ENCODE measurements around the gene GPC3. TPM values are rescaled to one million over a fixed set of nuclear protein-coding genes. Genes with fewer than 3 reads are reported as not detected.
"Not testable (repeated sequence)": the region's sequence is repeated elsewhere in the genome, so short reads cannot be mapped to it uniquely, and the experiment has no call there.

Gene GPC3
- total RNA-seq, 2 donors from 2014 or later: 2.6 to 2.9 TPM

DNA sequence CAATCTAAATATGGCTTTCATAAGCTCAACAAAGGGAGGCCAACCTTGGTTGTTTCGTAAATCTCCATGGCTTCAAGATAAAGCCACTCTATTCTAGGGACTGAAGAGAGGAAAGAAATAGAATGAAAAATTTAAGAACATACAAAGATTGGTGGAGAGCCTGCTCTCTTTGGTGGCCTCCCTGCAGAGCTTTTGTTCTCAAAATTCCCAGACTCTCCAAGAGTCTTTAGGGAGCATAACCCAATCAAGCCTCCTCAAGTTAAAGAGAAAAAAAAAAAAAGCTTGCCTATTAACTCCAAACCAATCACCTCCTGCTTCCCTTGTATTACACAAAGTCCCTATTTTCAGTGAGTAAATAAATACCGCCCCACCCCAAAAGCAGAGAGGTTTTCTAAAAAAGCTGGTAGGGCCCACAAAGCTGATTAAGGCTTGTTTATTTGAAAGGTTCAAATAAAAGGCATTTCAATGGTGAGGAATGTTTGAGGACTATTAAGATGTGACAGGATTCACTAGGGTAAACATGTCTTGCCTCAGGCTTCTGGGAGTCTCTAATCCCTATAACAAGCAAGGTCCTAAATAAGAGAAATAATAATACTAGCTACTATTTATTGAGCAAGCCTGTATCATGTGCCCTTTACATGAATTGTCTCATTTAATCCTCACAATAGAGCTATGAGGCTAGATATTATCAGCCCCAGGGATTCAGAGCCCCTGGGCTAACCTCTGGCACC is 71.6 kb downstream of the GPC3 start:
- intact Hi-C loops (cut with DNase I, micrococcal nuclease): no loop called here
- ATAC-seq: no peak

DNA sequence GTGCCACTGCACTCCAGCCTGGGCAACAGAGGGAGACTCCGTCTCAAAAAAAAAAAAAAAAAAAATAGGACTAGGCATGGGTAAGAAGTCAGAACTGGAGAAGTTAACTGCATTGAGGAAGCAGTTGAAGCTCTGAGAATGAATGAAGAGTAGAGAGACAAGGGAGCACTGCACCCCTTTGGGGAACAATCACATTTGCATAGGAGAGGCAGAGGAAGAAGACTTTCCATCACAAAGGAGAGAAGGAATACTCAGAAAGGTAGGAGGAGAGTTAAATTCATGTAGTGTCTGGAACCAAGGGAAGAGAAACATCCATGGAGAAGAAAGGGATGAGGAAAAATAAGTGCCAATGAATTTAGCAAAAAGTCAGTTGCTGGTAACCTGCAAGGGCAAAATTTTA is 72.4 kb downstream of the GPC3 start:
- intact Hi-C loops (cut with DNase I, micrococcal nuclease): no loop called here

More for the DNA sequence above, 71.6 kb downstream of the GPC3 start:
- DNase-seq: no peak

DNA sequence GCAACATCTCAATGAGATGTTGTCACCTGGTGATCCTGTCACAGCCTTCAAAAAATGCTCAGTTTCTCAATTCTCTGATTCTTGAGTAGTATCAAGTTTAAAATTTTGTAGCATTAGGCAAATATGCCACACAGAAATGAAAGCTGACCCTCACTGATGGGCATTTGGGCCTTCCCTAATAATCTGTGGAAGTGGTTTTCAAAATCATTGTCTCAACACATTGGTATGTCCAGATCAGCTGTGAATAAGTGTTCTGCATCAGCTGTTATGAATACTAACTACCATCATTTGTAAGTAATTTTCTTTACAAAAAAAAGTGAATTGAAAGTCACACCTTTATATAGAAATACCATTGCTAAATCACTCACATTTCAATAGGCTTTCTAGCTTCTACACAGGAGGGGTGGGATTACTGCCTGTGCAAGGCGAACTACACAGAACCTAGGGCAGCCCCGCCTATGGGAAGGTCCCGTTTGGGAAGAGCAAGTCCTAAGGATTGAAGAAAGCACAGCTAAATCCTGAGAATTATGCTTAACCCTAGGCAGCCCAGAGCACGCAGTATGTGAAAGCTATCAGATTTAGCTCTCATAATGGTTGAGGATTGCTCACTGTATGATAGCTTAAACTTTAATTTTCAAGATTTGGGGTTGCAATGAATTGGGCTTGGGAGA is 73.4 kb downstream of the GPC3 start:
- DNase-seq (no peak), ATAC-seq (no peak)
- intact Hi-C loops (cut with DNase I, micrococcal nuclease): no loop called here

More for the DNA sequence above, 72.4 kb downstream of the GPC3 start:
- DNase-seq: no peak
- ATAC-seq: no peak

DNA sequence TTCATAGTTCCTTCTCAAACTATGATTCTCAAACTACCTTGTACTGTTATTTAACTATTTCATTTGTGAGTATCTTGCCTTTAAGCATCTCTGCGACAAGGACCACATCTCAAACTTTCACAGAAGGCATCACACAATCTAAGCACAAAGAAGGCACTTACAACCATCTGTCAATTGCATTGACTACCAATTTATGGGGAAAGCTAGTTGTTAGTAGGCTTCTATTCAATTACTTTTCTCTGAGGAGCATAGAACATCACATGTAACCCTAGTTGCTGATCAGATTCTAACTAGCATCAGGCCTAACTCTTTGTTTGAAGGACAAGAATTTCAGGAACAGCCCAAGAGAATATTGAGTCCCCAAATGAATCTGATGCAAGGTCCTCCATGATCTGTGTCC is 74.9 kb downstream of the GPC3 start:
- intact Hi-C loops (cut with DNase I, micrococcal nuclease): no loop called here
- ATAC-seq: no peak
- DNase-seq: no peak

DNA sequence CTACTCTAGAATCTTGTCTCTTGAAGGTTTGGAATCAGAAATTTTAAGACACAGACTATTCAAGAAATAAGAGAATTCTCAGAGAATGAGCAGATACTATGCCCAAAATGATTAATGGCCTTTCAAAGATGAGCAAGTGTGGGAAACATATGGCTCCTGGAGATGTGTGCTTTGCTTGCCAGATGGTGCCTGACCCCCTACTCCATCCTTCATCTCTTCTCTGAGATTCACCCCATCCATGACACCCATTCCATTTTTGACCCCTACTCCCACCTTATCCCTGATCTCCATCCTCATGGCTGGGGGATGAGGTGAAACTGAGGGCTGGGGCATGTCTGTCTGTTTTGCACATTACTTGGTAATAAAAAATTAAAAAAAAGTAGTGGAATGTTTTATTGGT is 75.5 kb downstream of the GPC3 start:
- DNase-seq (no peak), ATAC-seq (no peak)
- intact Hi-C loops (cut with DNase I, micrococcal nuclease): no loop called here

DNA sequence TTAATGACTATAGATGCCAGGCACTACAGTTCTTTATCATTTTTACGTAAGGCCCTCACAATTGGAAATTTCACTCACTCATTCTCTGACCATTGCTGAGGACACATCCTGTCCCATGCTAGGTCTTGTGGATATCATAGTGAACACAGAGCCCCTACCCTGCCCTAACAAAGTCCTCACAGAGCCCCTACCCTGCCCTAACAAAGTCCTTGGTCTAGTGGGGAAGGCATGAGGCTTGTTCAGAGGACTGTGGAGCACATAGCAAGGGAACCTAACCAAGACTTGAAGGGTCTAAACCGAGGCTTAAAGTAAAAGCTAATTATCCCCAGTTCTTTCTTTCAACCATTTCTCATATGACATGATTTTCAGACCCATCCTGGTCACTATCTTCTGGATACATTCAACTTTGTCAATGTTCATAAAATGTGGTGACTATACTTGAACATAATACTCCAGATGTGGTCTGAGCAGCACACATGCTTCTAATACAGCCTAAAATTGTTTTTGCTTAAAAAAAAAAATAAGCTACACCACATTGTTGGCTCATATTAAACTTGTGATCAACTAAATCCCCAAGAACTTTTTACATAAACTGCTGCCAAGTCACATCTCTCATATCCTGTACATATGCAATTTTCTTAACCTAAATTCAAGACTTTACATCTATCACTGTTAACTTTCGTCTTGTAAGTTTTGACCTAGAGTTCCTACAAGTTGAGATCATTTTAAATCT is 77.0 kb downstream of the GPC3 start:
- ATAC-seq: no peak
- DNase-seq: no peak
- intact Hi-C loops (cut with DNase I, micrococcal nuclease): no loop called here

DNA sequence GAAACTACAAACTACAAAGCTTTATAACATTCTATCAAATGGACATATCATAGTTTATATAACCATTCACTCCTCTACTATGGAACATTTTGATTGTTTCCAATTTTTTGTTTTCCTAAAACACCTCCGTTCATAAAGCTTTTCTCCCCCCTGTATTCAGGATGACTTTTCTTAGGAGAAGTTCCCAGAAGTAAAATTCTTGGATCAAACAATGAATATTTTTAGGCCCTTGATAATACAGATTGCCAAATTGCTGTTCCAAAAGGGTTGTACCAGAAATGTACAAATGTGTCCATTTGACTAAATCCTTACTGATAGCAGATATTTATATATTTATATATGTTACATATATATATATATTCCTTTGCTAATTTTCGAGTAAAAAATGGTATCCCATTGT is 77.8 kb downstream of the GPC3 start:
- intact Hi-C loops (cut with DNase I, micrococcal nuclease): no loop called here
- ATAC-seq (no peak), DNase-seq (no peak)

DNA sequence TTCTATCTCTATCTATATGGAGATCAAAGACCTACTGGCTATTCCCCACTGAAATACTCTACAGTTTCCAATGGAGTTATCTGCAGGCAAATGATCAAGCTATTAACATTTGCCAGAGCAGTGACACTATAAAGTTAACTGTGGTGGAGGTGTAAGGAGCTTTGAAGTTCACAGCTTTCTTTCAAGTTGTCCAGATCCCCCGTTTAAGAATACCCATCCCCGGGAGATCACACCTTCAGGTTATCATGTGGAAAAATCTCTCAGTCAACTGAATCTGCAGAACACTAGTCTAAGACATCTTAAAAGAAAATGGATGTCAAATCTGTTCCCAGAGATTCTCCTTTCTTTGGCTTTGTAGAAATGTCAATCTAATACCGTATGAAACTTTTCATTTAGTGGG is 80.1 kb downstream of the GPC3 start:
- no peak for ATAC-seq
- no peak for DNase-seq
- intact Hi-C loops (cut with DNase I, micrococcal nuclease): no loop called here

DNA sequence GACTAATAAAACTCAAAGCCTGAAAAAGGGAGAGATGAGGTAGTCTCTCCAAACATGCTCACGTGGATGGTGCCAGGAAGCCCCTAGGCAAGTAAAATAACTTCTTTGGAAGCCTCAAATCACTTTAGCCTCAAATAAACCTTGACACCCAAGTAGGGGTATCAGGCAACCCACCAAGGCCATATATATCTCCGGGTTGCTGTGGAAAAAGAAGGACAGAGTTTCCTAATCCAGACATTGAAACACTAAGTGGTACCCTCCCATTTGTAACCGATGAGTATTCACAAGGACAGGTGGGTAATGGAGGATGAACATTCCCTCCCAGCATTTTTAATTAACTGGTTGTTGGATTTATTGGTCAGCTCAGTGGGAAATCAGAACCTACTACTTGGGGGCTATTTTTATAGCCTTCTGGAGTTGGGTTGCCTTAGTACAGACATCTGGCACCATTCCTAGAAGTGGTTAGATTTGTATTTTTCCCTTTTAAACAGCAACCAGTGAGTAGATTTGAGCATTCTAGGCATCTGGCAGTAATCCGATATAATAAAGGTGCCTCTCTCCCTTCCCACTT is 87.7 kb downstream of the GPC3 start:
- ATAC-seq (no peak), DNase-seq (no peak)
- intact Hi-C loops (cut with DNase I, micrococcal nuclease): no loop called here

DNA sequence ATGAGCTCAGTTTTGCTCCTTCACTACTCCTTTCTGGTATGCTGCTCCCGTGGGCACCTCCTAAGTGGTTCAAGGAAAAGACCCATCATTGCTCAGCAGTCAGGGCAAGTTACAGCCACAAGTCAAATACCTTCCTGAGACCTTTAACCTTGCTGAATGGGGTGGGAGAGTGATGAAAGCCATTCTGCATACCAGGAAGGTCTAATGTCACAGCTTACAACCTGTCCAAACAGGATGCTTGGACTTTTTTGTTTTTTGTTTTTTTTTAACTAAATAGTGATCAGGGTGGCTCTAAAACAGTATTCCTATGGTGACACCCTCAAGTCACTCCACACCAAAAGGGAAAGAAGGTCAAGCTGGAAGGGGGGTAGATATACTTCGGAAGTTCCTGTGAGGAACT is 93.1 kb downstream of the GPC3 start:
- ATAC-seq: no peak
- intact Hi-C loops (cut with DNase I, micrococcal nuclease): no loop called here
- DNase-seq: no peak

DNA sequence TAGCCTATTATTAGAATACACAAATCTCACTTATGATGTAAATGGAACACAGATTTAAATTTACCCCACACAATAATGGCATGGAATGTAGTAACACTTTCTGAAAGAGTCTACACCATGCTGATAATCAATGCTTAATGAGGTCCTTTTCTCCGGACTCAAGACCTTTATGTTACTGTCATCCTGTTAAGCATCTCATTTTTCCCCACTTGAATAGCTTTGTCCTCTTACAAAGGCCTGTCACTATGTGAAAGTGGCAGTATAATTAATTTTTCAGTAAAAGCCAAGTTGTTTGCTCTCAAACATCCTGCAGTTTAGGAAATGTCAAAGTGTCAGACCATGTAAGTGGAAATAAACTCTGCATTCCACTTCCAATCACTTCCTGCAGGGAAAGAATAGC is 96.4 kb downstream of the GPC3 start:
- intact Hi-C loops (cut with DNase I, micrococcal nuclease): no loop called here
- no peak for DNase-seq
- no peak for ATAC-seq

DNA sequence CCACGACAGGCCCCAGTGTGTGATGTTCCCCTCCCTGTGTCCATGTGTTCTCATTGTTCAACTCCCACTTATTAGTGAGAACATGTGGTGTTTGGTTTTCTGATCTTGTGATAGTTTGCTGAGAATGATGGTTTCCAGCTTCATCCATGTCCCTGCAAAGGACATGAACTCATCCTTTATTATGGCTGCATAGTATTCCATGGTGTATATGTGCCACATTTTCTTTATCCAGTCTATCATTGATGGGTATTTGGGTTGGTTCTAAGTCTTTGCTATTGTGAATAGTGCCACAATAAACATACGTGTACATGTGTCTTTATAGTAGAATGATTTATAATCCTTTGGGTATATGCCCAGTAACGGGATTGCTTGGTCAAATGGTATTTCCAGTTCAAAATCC is 97.3 kb downstream of the GPC3 start:
- intact Hi-C loops (cut with DNase I, micrococcal nuclease): not testable (repeated sequence)

DNA sequence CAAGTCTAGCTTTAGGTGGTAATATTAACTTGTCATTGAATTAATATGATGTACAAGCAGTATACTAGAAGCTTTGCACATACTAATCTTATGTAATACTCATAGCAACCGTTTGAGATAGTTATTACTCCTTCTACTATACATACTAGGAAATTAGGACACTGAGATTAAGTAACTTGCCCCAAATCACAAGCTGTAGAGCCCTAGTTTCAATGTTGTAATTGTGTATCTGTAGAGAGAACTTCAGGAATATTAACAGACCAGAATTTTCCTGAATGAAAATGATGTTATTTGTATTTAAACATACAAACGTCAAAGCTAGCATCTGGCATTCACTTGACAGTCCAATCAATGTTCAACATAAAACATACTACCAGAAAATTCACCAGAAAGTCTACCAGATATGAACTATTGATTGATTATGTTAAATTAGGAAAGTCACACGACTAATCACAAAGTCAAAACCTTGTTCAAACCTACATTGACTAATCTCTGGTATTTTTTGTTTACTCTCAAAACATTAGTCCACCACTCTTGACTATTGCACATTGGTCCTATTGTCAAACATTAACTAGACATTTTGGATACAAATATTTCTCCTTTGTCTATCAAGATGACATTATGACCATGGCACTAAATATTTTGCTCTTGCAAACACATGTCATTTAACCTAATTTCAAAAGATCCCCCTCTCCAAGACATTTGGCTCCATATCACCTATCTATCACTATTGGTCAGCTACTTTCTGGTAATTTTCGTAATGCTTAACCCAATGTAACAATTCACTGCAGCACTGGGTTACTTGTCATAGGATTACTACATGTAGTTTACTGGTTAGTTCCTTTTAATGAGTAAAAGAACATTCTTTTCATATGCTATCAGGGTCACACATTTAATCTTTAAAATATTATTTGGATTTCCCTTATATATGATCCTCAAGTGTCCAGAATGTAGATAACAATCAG is 100.7 kb downstream of the GPC3 start:
- no peak for ATAC-seq
- intact Hi-C loops (cut with DNase I, micrococcal nuclease): no loop called here

More for the DNA sequence above, 97.3 kb downstream of the GPC3 start:
- not testable (repeated sequence) for DNase-seq, ATAC-seq

DNA sequence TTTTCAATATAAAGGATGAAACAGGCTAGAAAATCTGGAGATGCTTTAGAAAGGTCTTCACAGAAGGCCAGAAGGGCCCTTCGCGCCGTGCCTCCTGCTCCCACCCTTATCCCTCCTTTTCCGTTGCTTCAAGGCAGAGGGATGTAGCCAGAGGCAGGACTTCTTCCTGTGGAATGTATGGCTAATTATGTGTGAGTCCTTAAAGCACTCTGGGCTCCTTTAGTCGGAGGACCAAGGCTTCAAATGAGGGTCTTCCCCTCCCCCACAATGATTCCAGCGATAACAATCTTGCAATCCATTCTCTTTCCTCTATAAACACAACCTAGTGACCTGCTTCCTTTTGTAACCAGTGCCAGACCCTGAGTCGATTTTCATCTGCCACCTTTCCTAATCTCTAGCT is 103.5 kb downstream of the GPC3 start:
- ATAC-seq (no peak), DNase-seq (no peak)
- intact Hi-C loops (cut with DNase I, micrococcal nuclease): no loop called here

More for the DNA sequence above, 100.7 kb downstream of the GPC3 start:
- no peak for DNase-seq

DNA sequence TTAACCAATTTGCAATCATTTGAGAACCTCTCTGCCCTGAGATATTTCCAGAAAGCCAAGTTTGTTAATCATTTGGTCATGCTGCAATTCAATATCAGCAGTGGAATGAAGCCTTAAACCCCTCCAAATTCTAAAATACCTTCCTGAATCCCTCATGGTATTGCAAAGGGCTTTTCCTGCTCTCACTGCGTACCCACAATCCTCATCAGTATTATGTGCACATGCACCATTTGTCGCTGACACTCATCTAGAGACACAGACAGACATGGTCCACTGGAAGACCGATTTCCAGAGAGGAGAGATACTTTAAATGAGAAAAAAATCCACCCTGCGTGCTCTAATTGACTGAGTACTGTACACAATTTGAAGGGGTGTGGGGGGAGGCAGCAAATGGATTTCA is 104.4 kb downstream of the GPC3 start:
- intact Hi-C loops (cut with DNase I, micrococcal nuclease): no loop called here
- no peak for ATAC-seq
- no peak for DNase-seq

DNA sequence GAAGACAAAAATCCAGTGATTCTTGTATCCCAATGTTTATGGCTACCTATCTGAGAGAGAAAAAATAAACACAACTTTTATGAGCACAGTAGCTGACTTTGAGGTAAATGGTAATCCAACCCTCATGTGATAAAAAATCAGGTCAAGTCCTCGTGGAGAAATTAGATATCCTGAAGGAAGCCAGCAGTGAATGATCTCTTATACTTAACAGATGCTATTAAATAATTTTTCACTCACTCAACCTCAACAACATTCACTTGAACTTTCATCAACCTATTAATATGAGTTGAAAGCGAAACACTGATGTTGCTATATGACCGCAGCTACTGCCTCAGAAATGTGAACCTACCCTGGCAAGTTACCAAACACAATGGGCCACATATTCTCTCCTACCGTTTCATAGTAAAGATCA is 105.4 kb downstream of the GPC3 start:
- no peak for ATAC-seq
- intact Hi-C loops (cut with DNase I, micrococcal nuclease): no loop called here
- no peak for DNase-seq

DNA sequence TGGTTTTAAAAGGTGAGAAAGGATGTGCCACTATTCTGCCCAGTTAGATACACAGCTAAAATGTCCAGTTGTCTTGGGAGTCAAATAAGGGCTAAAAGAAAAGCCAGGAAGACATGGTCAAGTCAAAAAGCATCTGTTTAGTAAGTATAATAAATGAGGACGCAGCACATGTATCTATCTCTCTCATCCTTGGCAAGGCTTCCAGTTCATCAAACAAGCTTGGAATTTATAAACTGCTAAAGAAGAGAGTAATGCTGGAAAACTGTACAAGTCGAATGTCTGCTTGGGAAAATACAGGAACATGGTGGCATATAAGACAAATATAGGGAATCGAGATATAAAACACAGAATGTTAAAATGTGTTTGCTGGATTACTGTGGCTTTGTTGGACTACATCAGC is 106.7 kb downstream of the GPC3 start:
- intact Hi-C loops (cut with DNase I, micrococcal nuclease): no loop called here
- DNase-seq (no peak), ATAC-seq (no peak)

DNA sequence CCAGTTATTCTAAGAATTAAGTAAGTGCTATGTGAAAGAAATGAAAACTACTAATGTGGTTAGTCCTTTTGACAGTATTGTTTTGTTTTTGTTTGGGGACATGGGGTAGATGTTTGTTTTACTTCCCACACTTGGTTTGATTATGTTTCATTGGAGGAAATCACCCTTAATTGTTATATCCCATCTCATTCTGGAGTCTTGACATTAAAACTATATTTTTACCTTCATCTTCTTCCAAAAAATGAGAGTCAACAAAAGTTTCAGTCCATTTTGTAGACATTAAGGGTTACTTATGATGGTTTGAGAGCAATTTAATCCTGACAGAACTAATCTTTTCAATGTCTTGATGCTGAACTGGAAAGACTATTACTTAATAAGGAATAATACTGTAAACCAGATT is 108.7 kb downstream of the GPC3 start:
- ATAC-seq: no peak
- no peak for DNase-seq
- intact Hi-C loops (cut with DNase I, micrococcal nuclease): no loop called here

DNA sequence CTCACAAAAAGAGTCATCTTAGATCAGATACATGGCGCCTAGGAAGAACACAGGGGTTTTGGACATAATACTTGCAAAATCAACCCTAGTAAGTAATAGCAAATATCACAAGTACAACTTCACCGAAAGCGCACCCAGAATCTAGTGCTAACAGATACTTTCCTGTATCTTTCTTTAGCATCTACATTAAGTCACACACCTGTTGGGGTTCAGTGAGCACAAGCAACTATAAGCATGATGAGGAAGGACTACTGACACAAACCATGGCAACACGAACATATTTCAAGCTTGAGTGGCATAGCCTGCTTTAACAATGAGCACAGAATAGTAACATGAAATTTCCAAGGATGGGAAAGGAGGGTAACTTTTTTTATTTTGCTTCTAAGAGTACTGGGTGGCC is 116.1 kb downstream of the GPC3 start:
- ATAC-seq: no peak
- DNase-seq: no peak
- intact Hi-C loops (cut with DNase I, micrococcal nuclease): no loop called here
